K562 (cell line): ENCODE results near the gene SLC20A1. TPM values are rescaled to one million over a fixed set of nuclear protein-coding genes. Genes with fewer than 3 reads are reported as not detected.

Source experiments
- ATAC-seq: fragments of 200-7000 bp; cut with Tn5 transposase; 3 replicates; pipeline ENCODE4 v1.9.1; 2020; ENCODE audit warnings: moderate library complexity
- BruUV-seq: library from RNA; stranded (reverse); fragments of 400-500 nt; replicated peaks from 2 replicates; lab custom pipeline; 2021; lab: Mats Ljungman, UMichigan
- CTCF ChIA-PET: fragments of 300-600 bp; formaldehyde crosslinking; extraction: SDS; loops from one replicate; lab custom pipeline; 2021; ENCODE audit warnings: low intra/inter-chr PET ratio; lab: Yijun Ruan, JAX
- POLR2A ChIA-PET: fragments of 300-600, 350-650 bp; sonication (Branson Sonifier 250); formaldehyde crosslinking; extraction: SDS; loops from one replicate; lab custom pipeline; 2021; ENCODE audit warnings: antibody characterized with exemption, inconsistent platforms; lab: Yijun Ruan, JAX
- DNase-seq, 4 experiments: peaks; one replicate each; pipeline versions ENCODE4 v3.0.0 to v3.0.0-alpha.2; 2011 to 2018; ENCODE audit warnings: low spot score in 3 of 4, mixed read lengths in 3 of 4; ENCODE audit errors: extremely low read depth in 1 of 4
- FAIRE-seq: peaks from 2 replicates; lab custom pipeline; 2011; peaks lifted over from hg19 to GRCh38; lab: Jason Lieb, UNC
- H2AFZ ChIP-seq: 2 replicates; pipeline ENCODE4 v1.6.0; 2011; ENCODE audit warnings: low read depth, low read length, control low read depth, inconsistent platforms
- H3K27ac ChIP-seq: fragments of 200-600 bp; 3 replicates; pipeline ENCODE4 v1.8.0; 2011; ENCODE audit warnings: low read depth, mild to moderate bottlenecking, control low read depth, inconsistent platforms, low read length, moderate library complexity, mixed read lengths; ENCODE audit errors: extremely low read depth
- H3K27me3 ChIP-seq, 2 experiments: fragments of 300-600 bp in 1 of 2; 2 replicates in 1 of 2; 3 replicates in 1 of 2; pipeline versions ENCODE4 v1.6.0 to v1.8.0; 2011; ENCODE audit warnings: inconsistent platforms in 2 of 2, low read length in 2 of 2, mild to moderate bottlenecking in 1 of 2, mixed read lengths in 1 of 2, moderate library complexity in 1 of 2; ENCODE audit not compliant: control insufficient read depth in 2 of 2, insufficient read depth in 2 of 2
- H3K36me3 ChIP-seq: fragments of 300-600 bp; 3 replicates; pipeline ENCODE4 v1.8.0; 2011; ENCODE audit warnings: mild to moderate bottlenecking, low read length, inconsistent platforms; ENCODE audit not compliant: control insufficient read depth, insufficient read depth
- H3K4me1 ChIP-seq, 2 experiments: fragments of 200-600 bp in 1 of 2; replicated peaks in 1 of 2; 2 replicates in 1 of 2; 3 replicates in 1 of 2; pipeline versions ENCODE4 v1.5.1 to v1.8.0; 2011; ENCODE audit warnings: inconsistent platforms in 2 of 2, low read length in 2 of 2, mild to moderate bottlenecking in 1 of 2, mixed read lengths in 1 of 2, moderate library complexity in 1 of 2; ENCODE audit not compliant: control insufficient read depth in 2 of 2, insufficient read depth in 2 of 2
- H3K4me2 ChIP-seq: 2 replicates; pipeline ENCODE4 v1.6.1; 2011; ENCODE audit warnings: low read length, control low read depth, inconsistent platforms, mixed read lengths; ENCODE audit not compliant: insufficient read depth
- H3K4me3 ChIP-seq: fragments of 200-600 bp; sonication (generic), shearing (Covaris generic); 2 replicates; pipeline ENCODE4 v1.5.1; 2016; ENCODE audit warnings: control low read depth, inconsistent platforms
- H3K79me2 ChIP-seq: fragments of 200-600 bp; 3 replicates; pipeline ENCODE4 v1.8.0; 2011; ENCODE audit warnings: low read length, inconsistent platforms; ENCODE audit not compliant: control insufficient read depth, insufficient read depth
- H3K9ac ChIP-seq, 2 experiments: 2 replicates each; pipeline versions ENCODE4 v1.6.0 to v1.6.1; 2011; ENCODE audit warnings: low read depth in 2 of 2, low read length in 2 of 2, control low read depth in 1 of 2, inconsistent platforms in 1 of 2, mild to moderate bottlenecking in 1 of 2, mixed read lengths in 1 of 2; ENCODE audit not compliant: insufficient read depth in 1 of 2
- H3K9me1 ChIP-seq: one replicate; pipeline ENCODE4 v1.6.0; 2011; ENCODE audit warnings: inconsistent platforms, mild to moderate bottlenecking, low read length, moderate library complexity; ENCODE audit not compliant: control insufficient read depth, insufficient read depth
- H3K9me3 ChIP-seq: replicated peaks from 2 replicates; pipeline ENCODE4 v1.5.1; 2011; ENCODE audit warnings: low read depth, low read length, inconsistent platforms; ENCODE audit not compliant: control insufficient read depth, insufficient read depth
- H4K20me1 ChIP-seq: replicated peaks from 2 replicates; pipeline ENCODE4 v1.6.1; 2011; ENCODE audit warnings: low read length, inconsistent platforms, mixed read lengths; ENCODE audit not compliant: control insufficient read depth, insufficient read depth
- FOXJ2 ChIP-seq: fragments of 200-800 bp; sonication (Bioruptor generic); IDR thresholded peaks from 2 replicates; pipeline ENCODE4 v1.6.1; 2016; ENCODE audit warnings: missing genetic modification characterization, missing compliant biosample characterization
- NCOA4 ChIP-seq: fragments of 450-650 bp; IDR thresholded peaks from 2 replicates; pipeline ENCODE4 v1.6.1; 2018; ENCODE audit warnings: mild to moderate bottlenecking; ENCODE audit not compliant: partially characterized antibody
- NFE2L1 ChIP-seq: fragments of 450-650 bp; IDR thresholded peaks from 2 replicates; pipeline ENCODE4 v1.6.1; 2016; ENCODE audit warnings: missing genetic modification characterization, low read depth, mild to moderate bottlenecking, missing compliant biosample characterization, moderate library complexity, borderline replicate concordance
- POLR2AphosphoS2 ChIP-seq: IDR thresholded peaks from 2 replicates; pipeline ENCODE4 v1.6.1; 2012; ENCODE audit warnings: low read length, improper control_type of control experiment
- PURB ChIP-seq: sonication (generic); formaldehyde crosslinking; IDR thresholded peaks from 2 replicates; pipeline ENCODE4 v1.9.0; 2021; ENCODE audit warnings: low read depth, mild to moderate bottlenecking, missing genetic modification reagents
- RAD21 ChIP-seq, 2 experiments: fragments of 250-450 bp in 1 of 2; fragments of 450-650 bp in 1 of 2; sonication (Bioruptor Pico) in 1 of 2; formaldehyde crosslinking in 1 of 2; IDR thresholded peaks in 1 of 2; conservative IDR thresholded peaks in 1 of 2; 2 replicates each; pipeline versions ENCODE4 v1.4.0 to v1.8.0; 2020 to 2022; ENCODE audit warnings: mild to moderate bottlenecking in 2 of 2, moderate library complexity in 1 of 2
- RBM22 ChIP-seq: fragments of 200-400 bp; formaldehyde crosslinking; IDR thresholded peaks from 2 replicates; pipeline ENCODE4 v1.6.1; 2018; ENCODE audit warnings: low read length, low read depth; ENCODE audit not compliant: poor library complexity, severe bottlenecking
- TGIF2 ChIP-seq: sonication (generic); formaldehyde crosslinking; IDR thresholded peaks from 2 replicates; pipeline ENCODE4 v1.8.1; 2022; ENCODE audit warnings: mild to moderate bottlenecking, missing genetic modification reagents, moderate library complexity
- ZNF174 ChIP-seq: fragments of 250-450 bp; sonication (Bioruptor Pico); IDR thresholded peaks from 2 replicates; pipeline ENCODE4 v1.4.0; 2020; ENCODE audit warnings: mild to moderate bottlenecking
- ZNF384 ChIP-seq: IDR thresholded peaks from 2 replicates; pipeline ENCODE4 v1.6.1; 2012; ENCODE audit warnings: low read depth, low read length, improper control_type of control experiment
- WGBS: fragments of 100-300 bp; shearing (Covaris generic); methylation state at CpG from one replicate; pipeline ENCODE4 v1.1.6; 2016; ENCODE audit warnings: low coverage, mixed read lengths; ENCODE audit not compliant: insufficient coverage; ENCODE audit errors: missing lambda C conversion rate; 5-methylcytosine and 5-hydroxymethylcytosine counted together
- in situ Hi-C: fragments of 300-500 bp; cut with MboI; formaldehyde crosslinking; loops from 4 replicates; pipeline ENCODE4 v1.15.0; 2018; ENCODE audit warnings: inconsistent platforms, mixed read lengths
- intact Hi-C: fragments of 100-400 bp; cut with micrococcal nuclease; formaldehyde crosslinking; loops from 2 replicates; pipeline ENCODE4 v1.14.2; 2022
- polyA plus RNA-seq, 8 experiments: library from polyadenylated mRNA; depleted of rRNA in 4 of 8; stranded (reverse) in 5 of 8; unstranded in 3 of 8; fragments of >200 nt; fragmentation: Nextera tagmentation in 2 of 8; fragmentation: Illumina TruSeq in 1 of 8; extraction: Ambion mirVana in 2 of 8; extraction: Trizol in 1 of 8; gene quantifications; 2 replicates each; pipeline versions ENCODE4 v1.2.1 to v1.2.3, GENCODE V29; 2011 to 2014; ENCODE audit warnings: inconsistent platforms in 1 of 8, missing spikeins in 1 of 8
- total RNA-seq, 7 experiments: library from RNA; depleted of rRNA in 6 of 7; stranded (reverse); fragments of >200 nt in 6 of 7; fragmentation: Illumina TruSeq in 2 of 7; extraction: Trizol in 2 of 7; gene quantifications; 2 replicates each; pipeline versions ENCODE4 v1.2.1 to v1.2.3, GENCODE V29; 2011 to 2021; ENCODE audit warnings: low replicate concordance in 1 of 7
- TF ChIP-seq, protein P1 (sequence below): fragments of 450-650 bp; conservative IDR thresholded peaks from 2 replicates; pipeline ENCODE4 v1.6.1; 2016; ENCODE audit warnings: missing genetic modification characterization, low read depth, mild to moderate bottlenecking, missing compliant biosample characterization, moderate library complexity
- TF ChIP-seq, protein P2 (sequence below): sonication (generic); formaldehyde crosslinking; IDR thresholded peaks from 2 replicates; pipeline ENCODE4 v1.8.1; 2023; ENCODE audit warnings: mild to moderate bottlenecking, missing genetic modification reagents

SLC20A1 gene
- total and polyA plus RNA-seq, 9 of the 15 experiments (the other 6 are each of a cell fraction or from before 2014, with no cell fraction given): 53.8 to 150 (median 74.7) TPM

- in situ Hi-C loops: no loop called here
- 82% methylated on average over 9 of the region's 9 CpGs for WGBS
- H3K79me2 ChIP-seq: no peaks in the 10 kb centered on the region
- H3K27me3 ChIP-seq: no peaks in the 10 kb centered on the region
- H3K9me3 ChIP-seq: no peaks in the 10 kb centered on the region
- peaks cover 31 to 33% of the 10 kb centered on the region in 2 experiments for H3K4me1 ChIP-seq
- no peak overlapping the region for H3K4me3 ChIP-seq
- POLR2A ChIA-PET: interaction anchor here (1.5 to 1.9 kb wide), 3 partner anchors 10 to 35 kb away, joined by 5 to 19 read pairs (median 6); no protein-coding TSS in a partner anchor
- CTCF ChIA-PET: no interaction called here
- peak overlapping the region; percentile 70; the same call in 1 of the 3 replicates for H3K27ac ChIP-seq
- no peaks in the 10 kb centered on the region for H4K20me1 ChIP-seq
- H2AFZ ChIP-seq: peak overlapping the region; percentile 21
- H3K36me3 ChIP-seq: no peaks in the 10 kb centered on the region
- no TSS peak for BruUV-seq
- no peak overlapping the region for H3K4me2 ChIP-seq
- TF ChIP-seq ZNF174 (CRISPR knock-in tag) (no peak), PURB (CRISPR knock-in tag) (no peak), TGIF2 (CRISPR knock-in tag) (no peak), RAD21 (CRISPR knock-in tag; conservative IDR thresholded peaks at IDR 0.05 in 1 of 2, IDR thresholded peaks at IDR 0.05 in 1 of 2) (no peak), POLR2AphosphoS2 (no peak), ZNF384 (no peak), FOXJ2 (tag) (no peak), RBM22 (no peak), NFE2L1 (tag) (no peak), NCOA4 (no peak)
- TF ChIP-seq, protein P1, sequence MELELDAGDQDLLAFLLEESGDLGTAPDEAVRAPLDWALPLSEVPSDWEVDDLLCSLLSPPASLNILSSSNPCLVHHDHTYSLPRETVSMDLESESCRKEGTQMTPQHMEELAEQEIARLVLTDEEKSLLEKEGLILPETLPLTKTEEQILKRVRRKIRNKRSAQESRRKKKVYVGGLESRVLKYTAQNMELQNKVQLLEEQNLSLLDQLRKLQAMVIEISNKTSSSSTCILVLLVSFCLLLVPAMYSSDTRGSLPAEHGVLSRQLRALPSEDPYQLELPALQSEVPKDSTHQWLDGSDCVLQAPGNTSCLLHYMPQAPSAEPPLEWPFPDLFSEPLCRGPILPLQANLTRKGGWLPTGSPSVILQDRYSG (tag): no peak
- TF ChIP-seq, protein P2, sequence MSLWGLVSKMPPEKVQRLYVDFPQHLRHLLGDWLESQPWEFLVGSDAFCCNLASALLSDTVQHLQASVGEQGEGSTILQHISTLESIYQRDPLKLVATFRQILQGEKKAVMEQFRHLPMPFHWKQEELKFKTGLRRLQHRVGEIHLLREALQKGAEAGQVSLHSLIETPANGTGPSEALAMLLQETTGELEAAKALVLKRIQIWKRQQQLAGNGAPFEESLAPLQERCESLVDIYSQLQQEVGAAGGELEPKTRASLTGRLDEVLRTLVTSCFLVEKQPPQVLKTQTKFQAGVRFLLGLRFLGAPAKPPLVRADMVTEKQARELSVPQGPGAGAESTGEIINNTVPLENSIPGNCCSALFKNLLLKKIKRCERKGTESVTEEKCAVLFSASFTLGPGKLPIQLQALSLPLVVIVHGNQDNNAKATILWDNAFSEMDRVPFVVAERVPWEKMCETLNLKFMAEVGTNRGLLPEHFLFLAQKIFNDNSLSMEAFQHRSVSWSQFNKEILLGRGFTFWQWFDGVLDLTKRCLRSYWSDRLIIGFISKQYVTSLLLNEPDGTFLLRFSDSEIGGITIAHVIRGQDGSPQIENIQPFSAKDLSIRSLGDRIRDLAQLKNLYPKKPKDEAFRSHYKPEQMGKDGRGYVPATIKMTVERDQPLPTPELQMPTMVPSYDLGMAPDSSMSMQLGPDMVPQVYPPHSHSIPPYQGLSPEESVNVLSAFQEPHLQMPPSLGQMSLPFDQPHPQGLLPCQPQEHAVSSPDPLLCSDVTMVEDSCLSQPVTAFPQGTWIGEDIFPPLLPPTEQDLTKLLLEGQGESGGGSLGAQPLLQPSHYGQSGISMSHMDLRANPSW (CRISPR knock-in tag): no peak
- TF ChIP-seq, all 486 proteins: peak for 0
- intact Hi-C loops: no loop called here
- DNase-seq (no peak), FAIRE-seq (no peak), ATAC-seq (no peak)
- no peaks in the 10 kb centered on the region for H3K9me1 ChIP-seq
- peak overlapping the region in 1 of 2 experiments; percentile 68; a peak in 1 of 4 replicates for H3K9ac ChIP-seq
Observed at GRCh38 chr2:112693596-112693995, 47.9 kb downstream of the SLC20A1 start.
